ENCODE data around the gene URAD.

The URAD gene

GRCh38 chr13:27959976-27960361 is 28.5 kb downstream of the URAD start:
- DNase-seq (ENCODE audit: low read depth in 1 of 2, low spot score in 1 of 2), result no peak

GRCh38 chr13:27956576-27957300 is 31.8 kb downstream of the URAD start:
- DNase-seq (ENCODE audit: low read depth in 1 of 2, low spot score in 1 of 2), result no peak

- DNase-seq (ENCODE audit: low read depth in 1 of 2, low spot score in 1 of 2), result no peak
These were observed 33.4 kb downstream of the URAD start for GRCh38 chr13:27955014-27955591.

GRCh38 chr13:27954406-27954851 is 34.1 kb downstream of the URAD start:
- no peak for DNase-seq (ENCODE audit: low read depth in 1 of 2, low spot score in 1 of 2)

GRCh38 chr13:27953676-27954405 is 34.7 kb downstream of the URAD start:
- peak; percentile 38 to 45 for DNase-seq (ENCODE audit: low read depth in 1 of 2, low spot score in 1 of 2)

GRCh38 chr13:27952876-27953675 is 35.4 kb downstream of the URAD start:
- no peak for DNase-seq (ENCODE audit: low read depth in 1 of 2, low spot score in 1 of 2)

- DNase-seq (ENCODE audit: low read depth in 1 of 2, low spot score in 1 of 2), result no peak
These were observed 45.5 kb downstream of the URAD start for GRCh38 chr13:27942972-27943371.

GRCh38 chr13:27933580-27934328 is 54.7 kb downstream of the URAD start:
- no peak for DNase-seq (ENCODE audit: low read depth in 1 of 2, low spot score in 1 of 2)

- DNase-seq (ENCODE audit: low read depth in 1 of 2, low spot score in 1 of 2), result no peak
These were observed 55.4 kb downstream of the URAD start for GRCh38 chr13:27933118-27933517.

GRCh38 chr13:27929868-27930267 is 58.6 kb downstream of the URAD start:
- DNase-seq (ENCODE audit: low read depth in 1 of 2, low spot score in 1 of 2), result no peak

- DNase-seq (ENCODE audit: low read depth in 1 of 2, low spot score in 1 of 2), result no peak
These were observed 59.4 kb downstream of the URAD start for GRCh38 chr13:27928805-27929753.

- DNase-seq (ENCODE audit: low read depth in 1 of 2, low spot score in 1 of 2), result no peak
These were observed 60.1 kb downstream of the URAD start for GRCh38 chr13:27928353-27928804.
